Measurements from ENCODE around the gene MOSPD3.

The MOSPD3 gene

GRCh38 chr7:100577103-100577502 lies 35.2 kb upstream of the MOSPD3 start:
- no peak for TF ChIP-seq CTCF (IDR thresholded peaks at IDR 0.05; ENCODE audit: low read depth, low read length, missing control alignments)
- no peak overlapping the region for H3K4me3 ChIP-seq (replicated peaks; ENCODE audit: low read depth, low read length)
- no peak for DNase-seq (ENCODE audit: extremely low read depth, low read depth)

DNA sequence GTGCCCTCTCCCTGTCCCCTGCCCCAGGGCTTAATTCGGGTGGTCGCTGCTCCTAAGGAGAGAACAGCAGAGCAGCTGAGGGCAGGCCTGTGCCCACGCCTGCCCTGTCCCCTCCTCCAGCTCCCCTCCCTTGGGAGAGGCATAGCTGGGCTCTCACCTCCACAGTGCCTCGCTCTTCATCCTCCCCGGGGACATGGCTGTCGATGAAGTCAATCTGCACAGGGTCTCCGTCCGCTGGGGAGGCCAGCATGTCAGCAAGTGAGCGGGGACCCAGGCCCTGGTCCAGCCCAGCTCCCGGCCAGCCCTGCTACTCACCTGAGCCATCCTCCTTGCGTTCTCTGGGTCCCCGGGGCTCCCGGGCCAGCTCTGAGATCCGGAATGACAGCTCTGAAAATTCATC lies 34.8 kb upstream of the MOSPD3 start:
- DNase-seq (ENCODE audit: extremely low read depth, low read depth), result no peak
- no peak overlapping the region for H3K4me3 ChIP-seq (replicated peaks; ENCODE audit: low read depth, low read length)
- no peak for TF ChIP-seq CTCF (IDR thresholded peaks at IDR 0.05; ENCODE audit: low read depth, low read length, missing control alignments)

DNA sequence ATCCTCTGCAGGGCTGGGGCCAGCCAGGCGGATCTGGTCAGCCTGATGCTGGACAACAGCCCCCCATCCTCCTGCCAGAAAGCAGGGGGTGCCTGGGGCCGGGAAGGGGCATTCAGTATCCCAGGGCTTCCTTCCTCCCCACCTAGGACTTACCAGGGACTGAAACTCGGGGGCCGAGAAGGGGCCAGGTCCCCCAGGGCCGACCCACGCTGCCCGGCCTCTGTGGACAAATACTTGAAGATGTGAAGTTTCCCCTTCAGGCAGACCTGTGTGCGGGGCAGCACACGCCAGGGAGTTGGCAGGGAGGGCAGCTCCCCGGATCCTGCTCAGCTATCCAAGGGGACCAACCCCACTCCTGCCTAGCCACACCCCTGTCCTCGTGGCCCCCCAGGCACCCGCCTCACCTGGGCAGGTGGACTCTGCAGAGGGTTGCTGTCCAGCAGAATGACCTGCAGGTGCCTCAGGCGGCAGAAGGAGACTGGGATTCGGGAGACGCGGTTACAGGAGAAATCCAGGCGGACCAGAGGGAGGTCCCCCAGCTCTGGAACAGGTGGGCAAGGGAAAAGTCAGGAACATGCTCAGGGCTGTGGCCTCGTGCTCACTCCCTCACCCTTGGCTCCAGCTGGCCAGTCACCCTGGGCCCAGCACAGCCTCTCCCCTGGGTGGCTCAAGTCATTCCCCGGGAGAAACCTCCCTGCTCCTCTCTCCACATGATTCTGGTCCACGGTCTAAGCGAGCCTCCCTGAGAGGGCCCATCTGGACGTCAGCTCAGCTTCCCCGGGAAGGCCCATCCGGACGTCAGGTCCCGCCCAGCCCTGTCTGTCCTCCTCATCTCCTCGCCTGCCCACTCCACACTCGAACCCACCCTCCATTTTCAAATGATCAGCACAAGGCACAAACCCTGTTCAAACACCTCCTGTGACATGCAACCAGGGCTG lies 33.8 kb upstream of the MOSPD3 start:
- DNase-seq (ENCODE audit: extremely low read depth, low read depth), result no peak
- no peak for TF ChIP-seq CTCF (IDR thresholded peaks at IDR 0.05; ENCODE audit: low read depth, low read length, missing control alignments)
- H3K4me3 ChIP-seq (replicated peaks; ENCODE audit: low read depth, low read length), result no peak overlapping the region

DNA sequence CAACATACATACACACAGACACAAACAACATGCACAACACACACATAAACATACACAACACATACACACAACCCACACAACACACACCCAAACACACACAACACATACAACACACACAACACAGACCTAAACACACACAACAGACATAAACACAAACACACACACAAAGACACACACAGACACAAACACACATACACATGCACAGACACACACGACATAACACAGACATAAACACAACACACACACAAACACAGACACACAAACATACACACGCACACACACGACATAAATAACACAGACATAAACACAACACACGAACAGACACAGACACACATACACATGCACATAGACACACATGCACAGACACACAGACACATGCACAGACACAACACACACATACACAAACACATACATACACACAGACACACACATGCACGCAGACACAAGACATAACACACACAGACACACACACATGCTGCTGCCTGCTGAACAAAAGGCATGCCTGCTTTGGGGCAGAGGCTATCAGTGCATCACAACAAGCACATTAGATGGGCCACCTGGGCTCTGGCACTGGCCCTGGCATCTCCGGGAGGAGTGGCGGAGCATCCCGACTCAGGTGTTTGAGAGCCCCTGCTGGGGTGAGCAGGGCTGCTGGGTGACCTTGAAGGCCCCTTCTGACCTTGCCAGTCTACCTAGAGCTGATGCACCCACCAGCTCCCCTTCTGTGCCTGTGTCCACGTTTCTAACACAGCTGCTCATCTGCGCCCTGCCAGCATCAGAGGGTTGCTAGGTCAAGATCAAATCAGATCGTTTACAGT lies 31.7 kb upstream of the MOSPD3 start:
- no peak for DNase-seq (ENCODE audit: extremely low read depth, low read depth)
- no peak overlapping the region for H3K4me3 ChIP-seq (replicated peaks; ENCODE audit: low read depth, low read length)
- no peak for TF ChIP-seq CTCF (IDR thresholded peaks at IDR 0.05; ENCODE audit: low read depth, low read length, missing control alignments)

DNA sequence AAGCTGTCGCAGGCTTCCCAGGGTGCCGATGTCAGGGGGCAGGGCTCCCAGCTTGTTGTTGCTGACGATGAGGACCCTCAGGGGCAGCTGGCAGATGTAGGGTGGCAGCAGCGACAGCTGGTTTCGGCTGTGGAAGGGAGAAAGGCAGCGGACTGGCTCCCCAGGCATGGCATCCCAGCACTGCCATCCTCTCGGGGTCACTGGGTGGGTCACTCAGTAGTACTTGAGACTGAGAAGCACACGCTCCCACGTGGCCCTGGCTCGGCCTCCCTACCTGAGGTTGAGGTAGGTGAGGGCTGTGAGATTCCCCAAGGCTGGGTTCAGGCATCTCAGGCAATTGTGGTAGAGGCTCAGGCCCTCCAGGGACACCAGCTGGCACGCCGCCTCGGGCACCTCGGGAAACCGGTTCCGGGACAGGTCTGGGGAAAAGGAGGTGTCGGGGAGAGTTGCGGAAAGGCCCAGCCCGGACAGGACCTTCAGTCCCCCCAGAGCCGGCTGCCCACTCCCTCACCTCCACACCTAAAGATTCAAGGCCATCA lies 30.2 kb upstream of the MOSPD3 start:
- no peak for TF ChIP-seq CTCF (IDR thresholded peaks at IDR 0.05; ENCODE audit: low read depth, low read length, missing control alignments)
- no peak overlapping the region for H3K4me3 ChIP-seq (replicated peaks; ENCODE audit: low read depth, low read length)
- no peak for DNase-seq (ENCODE audit: extremely low read depth, low read depth)

- no peak for TF ChIP-seq CTCF (IDR thresholded peaks at IDR 0.05; ENCODE audit: low read depth, low read length, missing control alignments)
- H3K4me3 ChIP-seq (replicated peaks; ENCODE audit: low read depth, low read length), result no peak overlapping the region
- DNase-seq (ENCODE audit: extremely low read depth, low read depth), result no peak
Measured at GRCh38 chr7:100582650-100583049, 29.7 kb upstream of the MOSPD3 start.
